Right lobe of liver (tissue), 6 donors: ENCODE data around the gene AEBP1. TPM values are rescaled to one million over a fixed set of nuclear protein-coding genes. Genes with fewer than 3 reads are reported as not detected.
A peak's percentile ranks its signal among the peaks of the same experiment; 100 is the strongest.

ENCODE experiments used
- ATAC-seq, 4 donors: fragments of 200-7000 bp; cut with Tn5 transposase; one replicate each; pipeline ENCODE4 v1.9.1; 2020; ENCODE audit warnings: mild to moderate bottlenecking in 4 of 4, moderate library complexity in 4 of 4
- DNase-seq, 3 donors: peaks; one replicate each; pipeline ENCODE4 v3.0.0-alpha.2; 2020
- H3K27ac ChIP-seq, 3 donors: fragments of 200-600 bp; one replicate each; pipeline ENCODE4 v1.8.0; 2022
- H3K27me3 ChIP-seq, 2 donors: fragments of 200-600 bp; one replicate each; pipeline ENCODE4 v1.8.0; 2022
- H3K36me3 ChIP-seq, 4 donors: fragments of 200-600 bp; sonication (generic) in 1 of 4; one replicate each; pipeline versions ENCODE4 v1.5.1 to v1.8.0; 2017 to 2022; ENCODE audit warnings: control low read depth in 1 of 4
- H3K4me1 ChIP-seq, 4 donors: fragments of 200-600 bp; sonication (generic) in 1 of 4; one replicate each; pipeline versions ENCODE4 v1.5.1 to v1.8.0; 2017 to 2022; ENCODE audit warnings: control low read depth in 1 of 4
- H3K4me3 ChIP-seq, 3 donors: fragments of 200-600 bp; one replicate each; pipeline ENCODE4 v1.8.0; 2022
- H3K9me3 ChIP-seq, 4 donors: fragments of 200-600 bp; sonication (generic) in 1 of 4; one replicate each; pipeline versions ENCODE4 v1.5.1 to v1.8.0; 2017 to 2022; ENCODE audit warnings: control low read depth in 1 of 4
- POLR2A ChIP-seq: fragments of 450-650 bp; IDR thresholded peaks from one replicate; pipeline ENCODE4 v1.6.1; 2017; ENCODE audit warnings: antibody characterized with exemption, mild to moderate bottlenecking
- WGBS: methylation state at CpG from one replicate; pipeline ENCODE4 v1.1.6; 2018; ENCODE audit warnings: low coverage, low lambda C conversion rate; ENCODE audit not compliant: insufficient coverage; ENCODE audit errors: missing lambda C conversion rate; 5-methylcytosine and 5-hydroxymethylcytosine counted together
- intact Hi-C, 2 donors: fragments of 100-400 bp; cut with DNase I; formaldehyde crosslinking; loops; one replicate each; pipeline versions ENCODE4 v1.11.2 to v1.14.1; 2022
- total RNA-seq, 6 experiments: library from RNA; depleted of rRNA in 2 of 6; stranded (reverse); fragments of >200 nt in 2 of 6; fragmentation: NEBNext Ultra II Directional in 3 of 6; extraction: Animal tissue kit (Norgen Biotek cat#: 25700) in 3 of 6; gene quantifications; one replicate each; pipeline versions ENCODE4 v1.1.0 to v1.2.4, GENCODE V29; 2016 to 2023
- TF ChIP-seq, protein P1 (sequence below), 4 donors: fragments of 200-600 bp in 3 of 4; fragments of 450-650 bp in 1 of 4; IDR thresholded peaks; one replicate each; pipeline versions ENCODE4 v1.5.1 to v1.8.0; 2016 to 2022; ENCODE audit warnings: antibody characterized with exemption in 4 of 4, mild to moderate bottlenecking in 2 of 4
- donor health status: DM: no; HTN: yes; CAD: no.
- donor health status: DM: no; HTN: no; CAD: no.
- donor health status: DM: no; HTN: no; CAD: no.
- donor health status: DM: no; HTN: yes; CAD: no.
- donor health status: DM: no; HTN: yes; CAD: no.

AEBP1 gene
- total RNA-seq, 6 experiments from 2014 or later: 7.8 to 37.8 (median 14.3) TPM

DNA sequence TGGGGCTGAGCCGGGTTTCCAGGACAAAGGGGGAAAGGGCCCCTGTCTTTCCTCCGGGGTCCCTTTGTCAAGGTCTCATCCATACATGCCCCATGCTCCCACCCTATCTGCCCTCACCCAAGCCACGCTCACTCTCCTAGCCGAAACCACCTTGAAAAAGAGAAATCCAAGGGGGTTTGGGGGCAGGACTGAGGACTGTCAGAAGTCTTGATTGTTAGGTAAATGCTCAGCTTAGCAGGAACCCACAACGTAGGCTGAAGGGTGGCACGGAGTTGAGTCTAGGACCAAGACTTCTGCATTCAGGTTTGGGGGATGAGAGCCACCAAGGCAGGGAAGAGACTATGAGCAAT is 38.1 kb upstream of the AEBP1 start:
- 65% methylated on average over 5 of the region's 6 CpGs for WGBS
- H3K36me3 ChIP-seq: peaks cover 0 to 6% (median 0%) of the 10 kb centered on the region in 4 donors
- intact Hi-C loops: no loop called here
- ATAC-seq (no peak), DNase-seq (peak in 1 of 3 donors; percentile 31)
- H3K27me3 ChIP-seq: no peaks in the 10 kb centered on the region
- TF ChIP-seq, protein P1, sequence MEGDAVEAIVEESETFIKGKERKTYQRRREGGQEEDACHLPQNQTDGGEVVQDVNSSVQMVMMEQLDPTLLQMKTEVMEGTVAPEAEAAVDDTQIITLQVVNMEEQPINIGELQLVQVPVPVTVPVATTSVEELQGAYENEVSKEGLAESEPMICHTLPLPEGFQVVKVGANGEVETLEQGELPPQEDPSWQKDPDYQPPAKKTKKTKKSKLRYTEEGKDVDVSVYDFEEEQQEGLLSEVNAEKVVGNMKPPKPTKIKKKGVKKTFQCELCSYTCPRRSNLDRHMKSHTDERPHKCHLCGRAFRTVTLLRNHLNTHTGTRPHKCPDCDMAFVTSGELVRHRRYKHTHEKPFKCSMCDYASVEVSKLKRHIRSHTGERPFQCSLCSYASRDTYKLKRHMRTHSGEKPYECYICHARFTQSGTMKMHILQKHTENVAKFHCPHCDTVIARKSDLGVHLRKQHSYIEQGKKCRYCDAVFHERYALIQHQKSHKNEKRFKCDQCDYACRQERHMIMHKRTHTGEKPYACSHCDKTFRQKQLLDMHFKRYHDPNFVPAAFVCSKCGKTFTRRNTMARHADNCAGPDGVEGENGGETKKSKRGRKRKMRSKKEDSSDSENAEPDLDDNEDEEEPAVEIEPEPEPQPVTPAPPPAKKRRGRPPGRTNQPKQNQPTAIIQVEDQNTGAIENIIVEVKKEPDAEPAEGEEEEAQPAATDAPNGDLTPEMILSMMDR (IDR thresholded peaks at IDR 0.05): no peak
- TF ChIP-seq POLR2A: peak; percentile 2
- peaks cover 0 to 19% (median 3%) of the 10 kb centered on the region in 4 donors for H3K4me1 ChIP-seq
- no peak overlapping the region for H3K27ac ChIP-seq
- H3K9me3 ChIP-seq: no peaks in the 10 kb centered on the region
- H3K4me3 ChIP-seq: no peak overlapping the region

DNA sequence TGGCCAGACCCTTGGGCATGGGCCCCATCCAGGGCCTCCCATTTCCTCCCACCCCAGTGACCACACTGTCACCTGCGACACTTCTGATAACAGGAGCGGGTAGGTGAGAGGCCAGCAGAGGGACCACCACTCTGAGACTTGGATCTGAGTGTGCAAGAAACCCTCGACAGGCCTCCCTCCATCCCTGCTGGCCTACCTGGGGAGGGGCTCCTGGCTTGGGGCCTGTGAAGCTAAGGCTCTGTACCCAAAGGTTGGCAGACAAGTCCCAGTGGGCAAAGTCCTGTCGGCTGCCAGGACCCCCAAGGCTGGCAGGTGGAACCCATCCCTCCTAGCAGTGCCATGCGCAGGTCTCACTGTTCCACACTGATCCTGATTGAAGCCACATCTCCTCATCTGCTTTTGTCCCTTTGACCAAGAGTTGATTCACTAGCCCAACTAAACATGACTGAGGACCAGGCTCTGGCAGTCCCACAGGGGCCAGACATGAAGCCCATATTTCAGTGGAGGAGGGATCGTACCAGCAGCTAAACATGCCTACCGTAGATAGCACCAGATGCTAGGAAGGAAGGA is 37.6 kb upstream of the AEBP1 start:
- H3K4me1 ChIP-seq: peaks cover 0 to 19% (median 3%) of the 10 kb centered on the region in 4 donors
- ATAC-seq: no peak
- no peaks in the 10 kb centered on the region for H3K27me3 ChIP-seq
- H3K9me3 ChIP-seq: no peaks in the 10 kb centered on the region
- peaks cover 0 to 1% (median 0%) of the 10 kb centered on the region in 4 donors for H3K36me3 ChIP-seq
- WGBS: 74% methylated on average over 3 of the region's 7 CpGs
- peak in 2 of 3 donors; percentile 45 to 49 for DNase-seq
- H3K4me3 ChIP-seq: no peak overlapping the region
- TF ChIP-seq, protein P1 (IDR thresholded peaks at IDR 0.05): no peak
- TF ChIP-seq POLR2A: no peak
- intact Hi-C loops: no loop called here
- no peak overlapping the region for H3K27ac ChIP-seq

DNA sequence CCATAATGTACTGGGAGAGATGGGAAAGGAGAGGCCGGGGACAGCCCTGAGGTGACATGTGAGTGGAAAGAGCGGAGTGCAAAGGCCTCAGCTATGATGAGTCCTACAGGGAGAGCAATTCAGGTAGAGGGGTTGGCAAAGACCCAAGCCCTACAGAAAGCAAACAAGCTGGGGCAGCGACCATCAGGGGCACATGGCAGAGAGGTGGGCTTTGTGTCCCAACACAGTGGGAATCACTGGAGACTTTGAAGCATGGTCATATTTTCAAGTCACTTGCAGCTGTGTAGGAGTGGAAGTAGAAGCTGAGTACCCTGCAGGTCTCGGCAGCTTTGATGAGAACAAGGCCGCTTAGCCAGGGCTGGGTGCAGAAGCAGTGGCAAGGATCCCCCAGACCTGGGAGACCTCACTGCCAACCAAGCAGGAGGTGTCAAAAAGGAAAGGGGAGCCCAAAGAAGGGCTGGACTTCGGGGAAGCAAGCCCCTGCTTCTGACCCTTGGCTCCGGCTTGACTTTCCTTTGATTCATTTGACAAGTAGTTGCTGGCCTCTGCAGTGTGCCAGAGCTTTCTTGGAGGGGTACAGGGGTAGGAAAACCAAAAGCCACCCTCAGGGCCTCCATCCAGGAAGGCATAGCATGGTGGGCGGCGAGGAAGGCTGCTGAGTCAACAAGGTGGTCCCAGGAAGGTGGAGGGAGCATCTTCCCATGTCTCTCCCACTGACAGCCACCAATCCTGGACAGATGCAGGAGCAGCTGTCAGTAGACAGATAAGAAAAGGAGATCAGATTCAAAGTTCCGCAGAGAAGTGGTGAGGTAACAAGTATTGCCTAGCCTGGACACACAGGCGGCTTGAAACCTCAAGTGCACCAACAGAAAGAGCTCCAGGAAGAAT is 36.8 kb upstream of the AEBP1 start:
- intact Hi-C loops: no loop called here
- TF ChIP-seq, protein P1 (IDR thresholded peaks at IDR 0.05): no peak
- TF ChIP-seq POLR2A: peak; percentile 15

DNA sequence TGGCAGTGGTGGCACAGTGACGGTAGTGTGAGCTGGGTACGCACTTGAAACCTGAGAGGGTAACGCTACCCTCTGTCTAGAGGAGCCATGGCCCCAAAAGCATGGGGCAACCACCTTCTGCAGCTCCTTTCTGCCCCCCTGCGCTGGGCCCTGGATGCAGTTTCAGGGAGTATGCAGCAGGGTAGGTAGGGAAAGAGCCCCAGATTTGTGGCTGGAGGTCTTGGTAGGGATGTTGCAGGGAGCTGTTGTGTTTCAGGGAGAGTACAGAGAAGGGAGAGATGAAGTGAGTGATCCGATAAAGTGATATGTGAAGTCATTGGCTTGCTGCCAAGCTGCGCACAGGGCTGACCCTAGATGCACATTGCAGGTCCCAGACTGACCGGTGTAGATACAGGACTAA is 36.1 kb upstream of the AEBP1 start:
- no peak overlapping the region for H3K27ac ChIP-seq
- peak in 2 of 3 donors; percentile 17 to 37 for DNase-seq
- ATAC-seq: peak in 2 of 4 donors; percentile 5 to 28
- 58% methylated on average over 7 of the region's 7 CpGs for WGBS
- TF ChIP-seq POLR2A: no peak
- TF ChIP-seq, protein P1 (IDR thresholded peaks at IDR 0.05): no peak
- no peaks in the 10 kb centered on the region for H3K9me3 ChIP-seq
- H3K4me3 ChIP-seq: no peak overlapping the region
- intact Hi-C loops: no loop called here
- H3K4me1 ChIP-seq: peaks cover 0 to 17% (median 6%) of the 10 kb centered on the region in 4 donors
- H3K36me3 ChIP-seq: peaks cover 0 to 9% (median 0%) of the 10 kb centered on the region in 4 donors
- H3K27me3 ChIP-seq: no peaks in the 10 kb centered on the region

More for the DNA sequence above, 36.8 kb upstream of the AEBP1 start:
- H3K36me3 ChIP-seq: peaks cover 0 to 2% (median 0%) of the 10 kb centered on the region in 4 donors
- no peak overlapping the region for H3K27ac ChIP-seq
- no peaks in the 10 kb centered on the region for H3K9me3 ChIP-seq
- peaks cover 0 to 17% (median 4%) of the 10 kb centered on the region in 4 donors for H3K4me1 ChIP-seq
- 87% methylated on average over 3 of the region's 11 CpGs for WGBS
- no peak overlapping the region for H3K4me3 ChIP-seq
- ATAC-seq (no peak), DNase-seq (peak; percentile 11 to 42 (median 27))
- no peaks in the 10 kb centered on the region for H3K27me3 ChIP-seq
